HepG2 (cell line): ENCODE measurements around the gene BBS1. TPM values are rescaled to one million over a fixed set of nuclear protein-coding genes. Genes with fewer than 3 reads are reported as not detected.

ENCODE experiments used
- ATAC-seq: fragments of 200-7000 bp; cut with Tn5 transposase; 3 replicates; pipeline ENCODE4 v1.9.1; 2020; ENCODE audit warnings: mild to moderate bottlenecking, moderate library complexity
- BruUV-seq: library from RNA; stranded (reverse); fragments of 400-500 nt; replicated peaks from 2 replicates; lab custom pipeline; 2021; lab: Mats Ljungman, UMichigan
- CTCF ChIA-PET: fragments of 300-600 bp; formaldehyde crosslinking; extraction: SDS; loops from one replicate; lab custom pipeline; 2021; ENCODE audit warnings: low total read pairs, inconsistent platforms, low intra/inter-chr PET ratio; lab: Yijun Ruan, JAX
- POLR2A ChIA-PET: fragments of 350-600 bp; sonication (Branson Sonifier 250); formaldehyde crosslinking; loops from one replicate; lab custom pipeline; 2020; ENCODE audit warnings: antibody characterized with exemption, inconsistent platforms; lab: Yijun Ruan, JAX
- DNase-seq: peaks from one replicate; pipeline ENCODE4 v3.0.0-alpha.2; 2015; ENCODE audit warnings: low spot score
- FAIRE-seq: peaks from 3 replicates; lab custom pipeline; 2011; peaks lifted over from hg19 to GRCh38; lab: Jason Lieb, UNC
- H2AFZ ChIP-seq: one replicate; pipeline ENCODE4 v1.6.1; 2011; ENCODE audit warnings: low read length, inconsistent platforms
- H3K27ac ChIP-seq: fragments of 300-600 bp; 3 replicates; pipeline ENCODE4 v1.8.0; 2011; ENCODE audit warnings: mixed run types, mild to moderate bottlenecking, mixed read lengths, low read length, inconsistent platforms; ENCODE audit not compliant: insufficient read depth; ENCODE audit errors: extremely low read length
- H3K27me3 ChIP-seq, 2 experiments: fragments of 200-600 bp in 1 of 2; 2 replicates in 1 of 2; 3 replicates in 1 of 2; pipeline versions ENCODE4 v1.6.0 to v1.8.0; 2011; ENCODE audit warnings: low read length in 2 of 2, mild to moderate bottlenecking in 2 of 2, moderate library complexity in 2 of 2, inconsistent platforms in 1 of 2; ENCODE audit not compliant: insufficient read depth in 2 of 2, control insufficient read depth in 1 of 2
- H3K36me3 ChIP-seq, 2 experiments: fragments of 200-600 bp in 1 of 2; replicated peaks in 1 of 2; 2 replicates in 1 of 2; 3 replicates in 1 of 2; pipeline versions ENCODE4 v1.5.1 to v1.8.0; 2011; ENCODE audit warnings: low read length in 2 of 2, inconsistent platforms in 1 of 2; ENCODE audit not compliant: insufficient read depth in 2 of 2, control insufficient read depth in 1 of 2
- H3K4me1 ChIP-seq: 2 replicates; pipeline ENCODE4 v1.5.1; 2012; ENCODE audit warnings: low read length, inconsistent platforms; ENCODE audit not compliant: insufficient read depth
- H3K4me2 ChIP-seq: 2 replicates; pipeline ENCODE4 v1.6.0; 2011; ENCODE audit warnings: low read depth, low read length, inconsistent platforms
- H3K4me3 ChIP-seq, 3 experiments: fragments of 200-600 bp in 1 of 3; sonication (generic), shearing (Covaris generic) in 1 of 3; replicated peaks in 1 of 3; 2 replicates each; pipeline ENCODE4 v1.5.1; 2011 to 2016; ENCODE audit warnings: low read length in 3 of 3, inconsistent platforms in 2 of 3, low read depth in 2 of 3, mild to moderate bottlenecking in 2 of 3, control low read depth in 1 of 3, mixed read lengths in 1 of 3; ENCODE audit not compliant: insufficient read depth in 1 of 3
- H3K79me2 ChIP-seq: one replicate; pipeline ENCODE4 v1.6.1; 2011; ENCODE audit warnings: low read length, inconsistent platforms; ENCODE audit not compliant: insufficient read depth
- H3K9ac ChIP-seq: 2 replicates; pipeline ENCODE4 v1.6.0; 2011; ENCODE audit warnings: mild to moderate bottlenecking, low read depth, low read length, inconsistent platforms; ENCODE audit not compliant: insufficient read depth
- H3K9me3 ChIP-seq: 2 replicates; pipeline ENCODE4 v1.5.1; 2012; ENCODE audit warnings: mild to moderate bottlenecking, low read length
- H4K20me1 ChIP-seq: 2 replicates; pipeline ENCODE4 v1.6.0; 2011; ENCODE audit warnings: inconsistent platforms, mild to moderate bottlenecking, low read length, moderate library complexity; ENCODE audit not compliant: insufficient read depth
- EED ChIP-seq: sonication (generic); formaldehyde crosslinking; IDR thresholded peaks from 2 replicates; pipeline ENCODE4 v1.5.0; 2020; ENCODE audit warnings: mild to moderate bottlenecking, missing genetic modification reagents
- HDAC1 ChIP-seq: sonication (generic); formaldehyde crosslinking; IDR thresholded peaks from 2 replicates; pipeline ENCODE4 v1.5.1; 2020; ENCODE audit warnings: mild to moderate bottlenecking, missing genetic modification reagents
- PHF21A ChIP-seq: sonication (generic); formaldehyde crosslinking; IDR thresholded peaks from 2 replicates; pipeline ENCODE4 v1.5.0; 2020; ENCODE audit warnings: mild to moderate bottlenecking, missing genetic modification reagents
- SRSF4 ChIP-seq: fragments of 200-400 bp; formaldehyde crosslinking; IDR thresholded peaks from one replicate; pipeline ENCODE4 v1.6.1; 2018; ENCODE audit warnings: mild to moderate bottlenecking, low read depth, low read length, moderate library complexity; ENCODE audit not compliant: poor library complexity, severe bottlenecking
- TAF15 ChIP-seq: fragments of 200-400 bp; formaldehyde crosslinking; IDR thresholded peaks from one replicate; pipeline ENCODE4 v1.6.1; 2018; ENCODE audit warnings: mild to moderate bottlenecking, low read depth, low read length; ENCODE audit not compliant: poor library complexity, severe bottlenecking
- ZBTB33 ChIP-seq: sonication (generic); formaldehyde crosslinking; IDR thresholded peaks from 2 replicates; pipeline ENCODE4 v1.4.0; 2020; ENCODE audit warnings: missing genetic modification reagents
- ZFP90 ChIP-seq: sonication (generic); formaldehyde crosslinking; IDR thresholded peaks from 2 replicates; pipeline ENCODE4 v1.8.0; 2022; ENCODE audit warnings: missing genetic modification reagents, mild to moderate bottlenecking, inconsistent platforms, borderline replicate concordance
- WGBS: methylation state at CpG from one replicate; pipeline ENCODE4 v1.1.6; 2017; ENCODE audit warnings: low lambda C conversion rate; 5-methylcytosine and 5-hydroxymethylcytosine counted together
- in situ Hi-C: cut with HindIII; loops from 2 replicates; pipeline ENCODE4 v1.10.0; 2017; ENCODE audit warnings: low pct_unique_long_range_greater_than_20kb; ENCODE audit not compliant: extremely low pct_ligation_motif_present
- intact Hi-C: fragments of 100-400 bp; cut with micrococcal nuclease; formaldehyde crosslinking; loops from one replicate; pipeline ENCODE4 v1.10.0; 2022; ENCODE audit not compliant: unreplicated experiment
- polyA plus RNA-seq, 8 experiments: library from polyadenylated mRNA; depleted of rRNA in 3 of 8; stranded (reverse) in 7 of 8; unstranded in 1 of 8; fragments of >200 nt; fragmentation: Illumina TruSeq in 4 of 8; extraction: Trizol in 4 of 8; gene quantifications; 2 replicates each; pipeline versions ENCODE4 v1.2.1 to v1.2.3, GENCODE V29; 2011 to 2016; ENCODE audit warnings: low read depth in 4 of 8, missing spikeins in 1 of 8, mixed read lengths in 1 of 8; ENCODE audit not compliant: insufficient read depth in 1 of 8
- total RNA-seq, 5 experiments: library from RNA; depleted of rRNA; stranded (reverse); fragments of >200 nt; fragmentation: Illumina TruSeq; extraction: Trizol; gene quantifications; 2 replicates each; pipeline ENCODE4 v1.2.3, GENCODE V29; 2016; ENCODE audit warnings: low read depth in 1 of 5

BBS1 gene
- total and polyA plus RNA-seq, 2 of the 13 experiments (the other 11 are each of a cell fraction or from before 2014, with no cell fraction given): 11.7 to 14.1 TPM

DNA sequence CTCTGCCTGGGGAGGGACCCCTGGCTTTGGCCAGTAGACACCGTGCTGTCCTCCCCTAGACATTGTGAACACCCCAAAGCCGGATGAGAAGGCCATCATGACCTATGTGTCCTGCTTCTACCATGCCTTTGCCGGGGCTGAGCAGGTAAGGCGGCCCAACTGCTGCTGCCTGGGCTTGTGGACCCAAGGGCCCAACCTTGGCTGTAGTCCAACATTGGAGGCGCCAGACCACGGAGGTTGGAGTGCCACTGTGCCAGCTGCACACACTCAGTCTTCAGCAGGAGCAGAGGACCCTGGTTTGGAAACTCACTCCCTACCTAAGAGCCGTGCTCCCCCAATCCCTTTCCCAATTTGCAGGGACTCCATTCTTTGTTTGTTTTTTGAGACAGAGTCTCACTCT is 45.7 kb downstream of the BBS1 start:
- intact Hi-C loops (no loop called here), in situ Hi-C loops (loop anchor here (25.0 kb wide), 1 partner anchor 281 kb away; the partner anchor contains the start of gene RCE1)
- H3K27me3 ChIP-seq: peaks cover 2 to 42% of the 10 kb centered on the region in 2 experiments
- TF ChIP-seq EED: no peak
- no peak for TF ChIP-seq HDAC1
- TF ChIP-seq PHF21A (CRISPR knock-in tag): no peak
- no peak for TF ChIP-seq SRSF4
- ChIA-PET POLR2A (no interaction called here), CTCF (no interaction called here)
- ATAC-seq (no peak), FAIRE-seq (no peak), DNase-seq (no peak)
- H3K4me3 ChIP-seq: no peak overlapping the region
- H3K36me3 ChIP-seq: no peaks in the 10 kb centered on the region
- H3K4me2 ChIP-seq: no peak overlapping the region
- BruUV-seq: no TSS peak
- H3K9me3 ChIP-seq: no peaks in the 10 kb centered on the region
- 82% methylated on average over 1 of the region's 7 CpGs for WGBS
- no peaks in the 10 kb centered on the region for H3K79me2 ChIP-seq
- H2AFZ ChIP-seq: no peak overlapping the region
- H3K27ac ChIP-seq: no peak overlapping the region
- peaks cover 6% of the 10 kb centered on the region for H3K4me1 ChIP-seq
- no peaks in the 10 kb centered on the region for H4K20me1 ChIP-seq
- no peak overlapping the region for H3K9ac ChIP-seq

GRCh38 chr11:66557733-66558326 is 47.4 kb downstream of the BBS1 start:
- in situ Hi-C loops: loop anchor here (25.0 kb wide), 1 partner anchor 279 kb away; the partner anchor contains the start of gene RCE1
- ChIA-PET POLR2A (no interaction called here), CTCF (no interaction called here)
- Histone ChIP-seq H3K27me3 (peaks cover 2 to 55% of the 10 kb centered on the region in 2 experiments; a peak in 4 of 5 replicates), H2AFZ (no peak overlapping the region), H3K9ac (no peak overlapping the region), H3K4me3 (no peak overlapping the region), H4K20me1 (no peaks in the 10 kb centered on the region), H3K27ac (no peak overlapping the region), H3K4me1 (no peaks in the 10 kb centered on the region), H3K4me2 (no peak overlapping the region), H3K79me2 (no peaks in the 10 kb centered on the region), H3K36me3 (no peaks in the 10 kb centered on the region), H3K9me3 (no peaks in the 10 kb centered on the region)
- BruUV-seq: no TSS peak
- DNase-seq (no peak), FAIRE-seq (no peak), ATAC-seq (no peak)
- 0 out of 2 replicates have a peak, but pooled peaks have one; percentile 48 for TF ChIP-seq ZBTB33 (CRISPR knock-in tag)
- TF ChIP-seq TAF15: no peak
- TF ChIP-seq ZFP90: no peak
- 63% methylated on average over 11 of the region's 24 CpGs for WGBS
- intact Hi-C loops: no loop called here
